C4-2B (cell line): ENCODE results near the gene LRRTM3.

ENCODE experiments used
- ZFX ChIP-seq: fragments of 450-650 bp; IDR thresholded peaks from 2 replicates; pipeline ENCODE4 v1.6.1; 2017
- TF ChIP-seq, protein P1 (sequence below): fragments of 450-650 bp; conservative IDR thresholded peaks from 2 replicates; pipeline ENCODE4 v1.5.1; 2017; ENCODE audit warnings: mild to moderate bottlenecking

GRCh38 chr10:67086327-67087134 is 160.7 kb downstream of the LRRTM3 start:
- TF ChIP-seq, protein P1, sequence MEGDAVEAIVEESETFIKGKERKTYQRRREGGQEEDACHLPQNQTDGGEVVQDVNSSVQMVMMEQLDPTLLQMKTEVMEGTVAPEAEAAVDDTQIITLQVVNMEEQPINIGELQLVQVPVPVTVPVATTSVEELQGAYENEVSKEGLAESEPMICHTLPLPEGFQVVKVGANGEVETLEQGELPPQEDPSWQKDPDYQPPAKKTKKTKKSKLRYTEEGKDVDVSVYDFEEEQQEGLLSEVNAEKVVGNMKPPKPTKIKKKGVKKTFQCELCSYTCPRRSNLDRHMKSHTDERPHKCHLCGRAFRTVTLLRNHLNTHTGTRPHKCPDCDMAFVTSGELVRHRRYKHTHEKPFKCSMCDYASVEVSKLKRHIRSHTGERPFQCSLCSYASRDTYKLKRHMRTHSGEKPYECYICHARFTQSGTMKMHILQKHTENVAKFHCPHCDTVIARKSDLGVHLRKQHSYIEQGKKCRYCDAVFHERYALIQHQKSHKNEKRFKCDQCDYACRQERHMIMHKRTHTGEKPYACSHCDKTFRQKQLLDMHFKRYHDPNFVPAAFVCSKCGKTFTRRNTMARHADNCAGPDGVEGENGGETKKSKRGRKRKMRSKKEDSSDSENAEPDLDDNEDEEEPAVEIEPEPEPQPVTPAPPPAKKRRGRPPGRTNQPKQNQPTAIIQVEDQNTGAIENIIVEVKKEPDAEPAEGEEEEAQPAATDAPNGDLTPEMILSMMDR, result no peak
- no peak for TF ChIP-seq ZFX
